Stomach (tissue), 9 donors: ENCODE data around the gene RABL6. TPM values are rescaled to one million over a fixed set of nuclear protein-coding genes. Genes with fewer than 3 reads are reported as not detected.
"Not testable (repeated sequence)": the region's sequence is repeated elsewhere in the genome, so short reads cannot be mapped to it uniquely, and the experiment has no call there.

Experiments used
- DNase-seq, 2 donors: peaks; one replicate each; pipeline versions ENCODE4 v3.0.0 to v3.0.0-alpha.2; 2013 to 2019
- H3K27ac ChIP-seq, 5 donors: fragments of 200-600 bp in 4 of 5; sonication (generic) in 4 of 5; one replicate each; pipeline ENCODE4 v1.5.1; 2013 to 2019; ENCODE audit warnings: mild to moderate bottlenecking in 1 of 5, moderate library complexity in 1 of 5
- H3K27me3 ChIP-seq, 3 donors: fragments of 200-600 bp; sonication (generic); one replicate each; pipeline ENCODE4 v1.5.1; 2017 to 2019; ENCODE audit warnings: mixed run types in 1 of 3
- H3K36me3 ChIP-seq, 4 donors: fragments of 200-600 bp; sonication (generic); 1 replicate in 3 of 4; 2 replicates in 1 of 4; pipeline ENCODE4 v1.5.1; 2016 to 2019
- H3K4me1 ChIP-seq, 4 donors: fragments of 200-600 bp; sonication (generic); one replicate each; pipeline ENCODE4 v1.5.1; 2016 to 2019
- H3K4me3 ChIP-seq, 4 donors: fragments of 200-600 bp; sonication (generic) in 3 of 4; one replicate each; pipeline ENCODE4 v1.5.1; 2016 to 2019; ENCODE audit warnings: mild to moderate bottlenecking in 1 of 4
- H3K9me3 ChIP-seq, 4 donors: fragments of 200-600 bp; sonication (generic); one replicate each; pipeline ENCODE4 v1.5.1; 2016 to 2019
- EP300 ChIP-seq: sonication (generic); formaldehyde crosslinking; IDR thresholded peaks from one replicate; pipeline ENCODE4 v1.6.1; 2017; ENCODE audit warnings: antibody characterized with exemption
- POLR2A ChIP-seq, 4 donors: fragments of 450-650 bp; IDR thresholded peaks; one replicate each; pipeline ENCODE4 v1.6.1; 2016; ENCODE audit warnings: antibody characterized with exemption in 4 of 4, control low read depth in 2 of 4, mild to moderate bottlenecking in 1 of 4, moderate library complexity in 1 of 4
- POLR2AphosphoS5 ChIP-seq, 3 donors: sonication (generic); formaldehyde crosslinking; IDR thresholded peaks; one replicate each; pipeline ENCODE4 v1.6.1; 2016; ENCODE audit warnings: antibody characterized with exemption in 3 of 3
- WGBS, 5 donors: extraction: QIAGEN DNeasy Blood & Tissue Kit in 3 of 5; methylation state at CpG; one replicate each; pipeline versions ENCODE4 v1.1.5 to v1.1.7; 2013 to 2018; 5-methylcytosine and 5-hydroxymethylcytosine counted together
- intact Hi-C: fragments of 100-400 bp; cut with DNase I; formaldehyde crosslinking; loops from one replicate; pipeline ENCODE4 v1.15.1; 2023; ENCODE audit warnings: low total_unique reads
- polyA plus RNA-seq, 3 donors: library from polyadenylated mRNA; stranded (reverse); fragments of 200-250 nt; gene quantifications; one replicate each; pipeline ENCODE4 v1.2.3, GENCODE V29; 2013
- total RNA-seq, 5 donors: library from RNA; depleted of rRNA; stranded (reverse); fragments of >200 nt; gene quantifications; one replicate each; pipeline versions ENCODE4 v1.1.0 to v1.2.3, GENCODE V29; 2014 to 2016
- TF ChIP-seq, protein P1 (sequence below), 7 experiments: fragments of 450-650 bp in 4 of 7; fragments of 200-600 bp in 3 of 7; sonication (generic) in 3 of 7; IDR thresholded peaks; one replicate each; pipeline ENCODE4 v1.5.1; 2016 to 2019; ENCODE audit warnings: antibody characterized with exemption in 7 of 7, control low read depth in 2 of 7, mild to moderate bottlenecking in 1 of 7
- donor health status: healthy with polysubstance abuse.
- donor health status: Bipolar disorder and iron deficiency.
- donor health status: healthy.

Gene RABL6
- total and polyA plus RNA-seq, 8 donors: 47.4 to 615 (median 62.9) TPM

DNA sequence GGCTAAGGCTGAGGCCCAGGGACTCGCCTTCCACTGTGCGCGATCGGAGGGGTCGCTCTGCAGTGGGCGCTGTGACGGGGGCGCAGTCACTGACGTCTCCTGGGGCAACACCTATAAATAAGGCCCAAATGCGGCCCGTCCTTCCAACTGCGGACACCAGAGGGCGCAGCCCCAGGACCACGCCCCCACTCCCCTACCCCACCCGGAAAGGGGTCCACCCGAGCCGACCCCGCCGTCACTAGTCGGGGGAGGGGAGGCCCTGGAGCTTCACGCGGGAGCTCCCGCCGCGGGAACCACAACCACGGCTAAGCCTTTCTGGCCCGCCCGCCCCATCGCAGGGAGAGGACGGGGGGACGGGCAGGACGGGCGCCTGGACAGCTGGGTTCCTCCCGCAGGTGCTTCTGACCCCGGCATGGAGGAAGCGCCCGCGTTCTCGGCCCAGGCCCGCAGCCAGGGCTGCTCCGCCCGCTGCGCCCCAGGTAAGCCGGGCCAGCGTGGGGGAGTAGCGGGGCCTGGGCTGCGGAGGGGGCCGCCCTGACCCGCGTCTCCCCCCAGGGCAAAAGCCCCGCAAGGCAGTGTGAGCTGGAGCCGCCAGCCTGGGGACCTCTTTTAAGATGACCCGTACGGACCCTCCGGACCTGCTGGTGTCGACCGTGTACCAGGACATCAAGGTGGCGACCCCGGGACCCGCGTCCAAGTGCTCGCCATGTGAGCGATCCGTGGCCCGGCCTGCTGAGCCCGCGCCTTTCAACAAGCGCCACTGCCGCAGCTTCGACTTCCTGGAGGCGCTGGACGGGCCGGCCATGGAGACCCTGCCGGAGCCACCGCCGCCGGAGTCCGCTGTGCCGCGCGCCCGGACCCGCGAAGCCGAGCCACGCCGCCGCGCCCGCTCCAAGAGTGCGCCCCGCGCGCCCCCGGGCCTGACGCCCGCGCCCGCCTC lies 36.3 kb downstream of the RABL6 start:
- Histone ChIP-seq H3K36me3 (peaks cover 8 to 18% (median 15%) of the 10 kb centered on the region in 4 donors), H3K27me3 (peaks cover 12 to 62% (median 41%) of the 10 kb centered on the region in 3 donors), H3K4me1 (peaks cover 61 to 85% (median 84%) of the 10 kb centered on the region in 4 donors), H3K4me3 (peak overlapping the region in 3 of 4 donors; percentile 3 to 55 (median 10))
- intact Hi-C loops, H3K9me3 ChIP-seq, H3K27ac ChIP-seq: not testable (repeated sequence)
- TF ChIP-seq, protein P1, sequence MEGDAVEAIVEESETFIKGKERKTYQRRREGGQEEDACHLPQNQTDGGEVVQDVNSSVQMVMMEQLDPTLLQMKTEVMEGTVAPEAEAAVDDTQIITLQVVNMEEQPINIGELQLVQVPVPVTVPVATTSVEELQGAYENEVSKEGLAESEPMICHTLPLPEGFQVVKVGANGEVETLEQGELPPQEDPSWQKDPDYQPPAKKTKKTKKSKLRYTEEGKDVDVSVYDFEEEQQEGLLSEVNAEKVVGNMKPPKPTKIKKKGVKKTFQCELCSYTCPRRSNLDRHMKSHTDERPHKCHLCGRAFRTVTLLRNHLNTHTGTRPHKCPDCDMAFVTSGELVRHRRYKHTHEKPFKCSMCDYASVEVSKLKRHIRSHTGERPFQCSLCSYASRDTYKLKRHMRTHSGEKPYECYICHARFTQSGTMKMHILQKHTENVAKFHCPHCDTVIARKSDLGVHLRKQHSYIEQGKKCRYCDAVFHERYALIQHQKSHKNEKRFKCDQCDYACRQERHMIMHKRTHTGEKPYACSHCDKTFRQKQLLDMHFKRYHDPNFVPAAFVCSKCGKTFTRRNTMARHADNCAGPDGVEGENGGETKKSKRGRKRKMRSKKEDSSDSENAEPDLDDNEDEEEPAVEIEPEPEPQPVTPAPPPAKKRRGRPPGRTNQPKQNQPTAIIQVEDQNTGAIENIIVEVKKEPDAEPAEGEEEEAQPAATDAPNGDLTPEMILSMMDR (IDR thresholded peaks at IDR 0.05): peak in 5 of 7 experiments; percentile 12 to 77 (median 73)
- peak; percentile 55 to 67 for DNase-seq
- 4 to 8% (median 5%) methylated on average over 35 to 99 of the region's 99 CpGs for WGBS, 5 donors

DNA sequence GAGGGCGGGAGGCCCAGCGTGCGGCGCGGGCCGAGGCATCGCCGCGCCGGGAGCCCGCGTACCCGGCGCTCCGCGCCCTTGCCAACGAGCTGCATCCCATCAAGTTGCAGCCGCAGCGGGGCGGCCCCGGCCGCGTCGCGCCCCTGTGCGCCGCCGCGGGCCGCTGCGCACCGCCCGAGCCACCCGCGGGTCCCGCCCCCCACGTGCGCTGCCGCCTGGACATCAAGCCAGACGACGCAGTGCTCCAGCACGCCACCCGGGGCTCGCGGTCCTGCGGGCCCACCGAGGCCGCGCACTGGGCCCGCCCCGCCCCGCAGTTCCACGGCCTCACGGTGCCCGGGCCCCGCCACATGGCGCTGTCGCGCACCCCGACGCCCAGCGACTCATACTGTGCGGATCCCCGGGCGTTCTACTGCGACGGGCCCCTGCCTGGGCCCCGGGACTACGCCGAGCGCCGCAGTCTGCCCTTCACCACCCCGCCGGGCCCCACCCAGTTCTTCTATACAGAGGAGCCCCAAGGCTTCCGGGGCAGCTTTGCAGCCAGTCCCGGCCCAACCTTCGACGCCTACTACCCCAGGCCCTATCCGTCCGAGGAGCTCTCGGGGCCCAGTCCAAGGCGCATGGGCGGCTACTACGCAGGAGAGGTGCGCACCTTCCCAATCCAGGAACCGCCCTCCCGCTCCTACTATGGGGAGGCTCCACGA lies 37.2 kb downstream of the RABL6 start:
- no peak for DNase-seq
- 9 to 19% (median 11%) methylated on average over 20 to 88 of the region's 88 CpGs for WGBS, 5 donors
- intact Hi-C loops: no loop called here
- H3K4me3 ChIP-seq: no peak overlapping the region
- peaks cover 64 to 89% (median 87%) of the 10 kb centered on the region in 4 donors for H3K4me1 ChIP-seq
- no peak overlapping the region for H3K27ac ChIP-seq
- H3K27me3 ChIP-seq: peaks cover 12 to 62% (median 41%) of the 10 kb centered on the region in 3 donors
- H3K9me3 ChIP-seq: no peaks in the 10 kb centered on the region
- TF ChIP-seq, protein P1 (IDR thresholded peaks at IDR 0.05): no peak
- TF ChIP-seq EP300: no peak
- H3K36me3 ChIP-seq: peaks cover 0 to 9% (median 7%) of the 10 kb centered on the region in 4 donors

DNA sequence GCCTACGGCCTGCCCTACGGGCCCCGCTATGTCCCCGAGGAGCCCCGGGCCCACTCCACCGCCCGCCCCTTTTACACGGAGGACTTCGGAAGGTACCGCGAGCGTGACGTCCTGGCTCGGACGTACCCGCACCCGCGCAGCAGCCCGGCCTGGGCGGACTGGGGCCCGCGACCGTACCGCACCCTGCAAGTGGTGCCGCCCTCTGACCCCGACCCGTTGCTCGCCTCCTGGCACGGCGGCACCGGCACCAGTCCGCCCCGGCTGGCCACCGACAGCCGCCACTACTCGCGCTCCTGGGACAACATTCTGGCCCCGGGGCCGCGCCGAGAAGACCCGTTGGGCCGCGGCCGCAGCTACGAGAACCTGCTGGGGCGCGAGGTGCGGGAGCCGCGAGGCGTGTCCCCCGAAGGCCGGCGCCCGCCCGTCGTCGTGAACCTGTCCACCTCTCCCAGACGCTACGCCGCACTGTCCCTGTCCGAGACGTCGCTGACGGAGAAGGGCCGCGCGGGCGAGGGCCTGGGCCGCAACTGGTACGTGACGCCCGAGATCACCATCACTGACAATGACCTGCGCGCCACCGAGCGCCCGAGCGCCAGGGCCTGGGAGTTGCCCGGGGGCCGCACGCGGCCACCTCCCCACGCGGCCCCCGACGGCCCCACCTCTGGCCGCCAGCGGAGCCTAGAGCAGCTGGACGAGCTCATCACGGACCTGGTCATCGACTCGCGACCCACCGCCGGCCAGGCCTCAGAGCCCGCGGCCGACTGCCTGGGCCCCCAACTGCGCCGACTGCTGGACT lies 37.9 kb downstream of the RABL6 start:
- no peak overlapping the region for H3K4me3 ChIP-seq
- H3K4me1 ChIP-seq: peaks cover 71 to 89% (median 88%) of the 10 kb centered on the region in 4 donors
- H3K9me3 ChIP-seq: no peaks in the 10 kb centered on the region
- peaks cover 12 to 62% (median 41%) of the 10 kb centered on the region in 3 donors for H3K27me3 ChIP-seq
- TF ChIP-seq, protein P1 (IDR thresholded peaks at IDR 0.05): no peak
- TF ChIP-seq POLR2AphosphoS5 (IDR thresholded peaks at IDR 0.05): no peak
- TF ChIP-seq POLR2A (IDR thresholded peaks at IDR 0.05): no peak
- TF ChIP-seq EP300: no peak
- no peak overlapping the region for H3K27ac ChIP-seq
- peaks cover 0 to 4% (median 3%) of the 10 kb centered on the region in 4 donors for H3K36me3 ChIP-seq
- intact Hi-C loops: no loop called here
- WGBS, 5 donors: 16 to 26% (median 21%) methylated on average over 18 to 102 of the region's 102 CpGs
- DNase-seq: no peak
